ENCODE measurements around the gene ABCB11.
"Not testable (repeated sequence)": the region's sequence is repeated elsewhere in the genome, so short reads cannot be mapped to it uniquely, and the experiment has no call there.

- TF ChIP-seq CTCF (conservative IDR thresholded peaks at IDR 0.05; ENCODE audit: low read depth, low read length); USF2 (IDR thresholded peaks at IDR 0.05; ENCODE audit: low read depth, low read length); ELK1 (IDR thresholded peaks at IDR 0.05; ENCODE audit: borderline replicate concordance, low read depth, low read length); POLR2A (IDR thresholded peaks at IDR 0.05; ENCODE audit: low read depth, low read length); RCOR1 (IDR thresholded peaks at IDR 0.05; ENCODE audit: insufficient replicate concordance, low read length); BHLHE40 (IDR thresholded peaks at IDR 0.05; ENCODE audit: low read depth, low read length); MXI1 (IDR thresholded peaks at IDR 0.05; ENCODE audit: borderline replicate concordance, low read depth, low read length); CHD1 (IDR thresholded peaks at IDR 0.05; ENCODE audit: low read depth, low read length); RAD21 (IDR thresholded peaks at IDR 0.05; ENCODE audit: low read length); CEBPB (IDR thresholded peaks at IDR 0.05; ENCODE audit: low read depth, low read length): not testable (repeated sequence)
Measured at GRCh38 chr2:169064199-169064598, 33.1 kb upstream of the ABCB11 start.

All from IMR-90 (cell line).